Esophagus muscularis mucosa (tissue), 4 donors: ENCODE measurements around the gene ESPL1. TPM values are rescaled to one million over a fixed set of nuclear protein-coding genes. Genes with fewer than 3 reads are reported as not detected.
A peak's percentile ranks its signal among the peaks of the same experiment; 100 is the strongest.

ENCODE experiments used
- DNase-seq: peaks from one replicate; pipeline ENCODE4 v3.0.0-alpha.2; 2017; ENCODE audit errors: extremely low spot score
- H3K27ac ChIP-seq, 4 donors: fragments of 200-600 bp; sonication (generic); replicated peaks in 1 of 4; 1 replicate in 3 of 4; 2 replicates in 1 of 4; pipeline ENCODE4 v1.5.1; 2016 to 2019; ENCODE audit warnings: mild to moderate bottlenecking in 1 of 4
- H3K27me3 ChIP-seq, 4 donors: fragments of 200-600 bp; sonication (generic); one replicate each; pipeline versions ENCODE4 v1.5.1 to v1.6.0; 2016 to 2019
- H3K36me3 ChIP-seq, 4 donors: fragments of 200-600 bp; sonication (generic); one replicate each; pipeline ENCODE4 v1.5.1; 2016 to 2019
- H3K4me1 ChIP-seq, 4 donors: fragments of 200-600 bp; sonication (generic); one replicate each; pipeline ENCODE4 v1.5.1; 2016 to 2019
- H3K4me3 ChIP-seq, 4 donors: fragments of 200-600 bp; sonication (generic); 1 replicate in 2 of 4; 2 replicates in 2 of 4; pipeline ENCODE4 v1.5.1; 2016 to 2019; ENCODE audit warnings: mild to moderate bottlenecking in 4 of 4, moderate library complexity in 1 of 4
- H3K9me3 ChIP-seq, 4 donors: fragments of 200-600 bp; sonication (generic); 1 replicate in 3 of 4; 2 replicates in 1 of 4; pipeline ENCODE4 v1.5.1; 2016 to 2019
- CTCF ChIP-seq, 3 experiments: fragments of 200-600 bp in 2 of 3; fragments of 450-650 bp in 1 of 3; sonication (generic) in 2 of 3; IDR thresholded peaks; one replicate each; pipeline ENCODE4 v1.5.1; 2017 to 2019; ENCODE audit warnings: antibody characterized with exemption in 3 of 3, mild to moderate bottlenecking in 2 of 3, moderate library complexity in 1 of 3
- EP300 ChIP-seq: sonication (generic); formaldehyde crosslinking; IDR thresholded peaks from one replicate; pipeline ENCODE4 v1.6.1; 2017; ENCODE audit warnings: antibody characterized with exemption
- POLR2A ChIP-seq: fragments of 450-650 bp; IDR thresholded peaks from one replicate; pipeline ENCODE4 v1.6.1; 2017; ENCODE audit warnings: antibody characterized with exemption, moderate library complexity, mild to moderate bottlenecking, low read depth
- POLR2AphosphoS5 ChIP-seq, 2 donors: sonication (generic); formaldehyde crosslinking; IDR thresholded peaks; one replicate each; pipeline ENCODE4 v1.6.1; 2017; ENCODE audit warnings: antibody characterized with exemption in 2 of 2
- WGBS: methylation state at CpG from one replicate; pipeline ENCODE4 v1.1.5; 2018; 5-methylcytosine and 5-hydroxymethylcytosine counted together
- intact Hi-C: fragments of 100-400 bp; cut with DNase I; formaldehyde crosslinking; loops from one replicate; pipeline ENCODE4 v1.15.1; 2023
- total RNA-seq, 4 donors: library from RNA; depleted of rRNA; stranded (reverse); fragments of >200 nt; gene quantifications; one replicate each; pipeline versions ENCODE4 v1.1.0 to v1.2.1, GENCODE V29; 2016

ESPL1 gene
- total RNA-seq, 4 donors from 2014 or later, result under 0.01 to 2.0 (median 0.24) TPM

- Histone ChIP-seq H3K4me3 (peak overlapping the region; percentile 58 to 71 (median 64)), H3K36me3 (no peaks in the 10 kb centered on the region), H3K27me3 (no peaks in the 10 kb centered on the region), H3K4me1 (peaks cover 6 to 20% (median 17%) of the 10 kb centered on the region in 4 donors), H3K27ac (peak overlapping the region in 2 of 4 donors; percentile 48 to 65), H3K9me3 (no peaks in the 10 kb centered on the region)
- DNase-seq, result no peak
- 62% methylated on average over 18 of the region's 20 CpGs for WGBS
- intact Hi-C loops, result no loop called here
- TF ChIP-seq CTCF (IDR thresholded peaks at IDR 0.05) (no peak), EP300 (no peak), POLR2A (no peak), POLR2AphosphoS5 (IDR thresholded peaks at IDR 0.05) (no peak)
Measured at GRCh38 chr12:53268630-53269562, 797 bp downstream of the ESPL1 start.

- Histone ChIP-seq H3K36me3 (no peaks in the 10 kb centered on the region), H3K4me3 (no peak overlapping the region), H3K27ac (no peak overlapping the region), H3K4me1 (no peaks in the 10 kb centered on the region), H3K27me3 (no peaks in the 10 kb centered on the region), H3K9me3 (no peaks in the 10 kb centered on the region)
- intact Hi-C loops, result no loop called here
- DNase-seq, result no peak
- TF ChIP-seq CTCF (IDR thresholded peaks at IDR 0.05), result no peak
- TF ChIP-seq POLR2AphosphoS5 (IDR thresholded peaks at IDR 0.05), result no peak
- no peak for TF ChIP-seq POLR2A
- TF ChIP-seq EP300, result no peak
- WGBS, result 96% methylated on average over 5 of the region's 5 CpGs
Measured at GRCh38 chr12:53274445-53274844, 6.3 kb downstream of the ESPL1 start.

- no peak for TF ChIP-seq EP300
- no peak for TF ChIP-seq POLR2AphosphoS5 (IDR thresholded peaks at IDR 0.05)
- TF ChIP-seq POLR2A, result no peak
- no peak for TF ChIP-seq CTCF (IDR thresholded peaks at IDR 0.05)
- Histone ChIP-seq H3K4me1 (no peaks in the 10 kb centered on the region), H3K27ac (no peak overlapping the region), H3K9me3 (no peaks in the 10 kb centered on the region), H3K36me3 (no peaks in the 10 kb centered on the region), H3K27me3 (no peaks in the 10 kb centered on the region), H3K4me3 (no peak overlapping the region)
- no peak for DNase-seq
- intact Hi-C loops, result no loop called here
- 86% methylated on average over 11 of the region's 11 CpGs for WGBS
Measured at GRCh38 chr12:53276511-53276910, 8.4 kb downstream of the ESPL1 start.

GRCh38 chr12:53277981-53278380 lies 9.9 kb downstream of the ESPL1 start:
- no peak overlapping the region for H3K4me3 ChIP-seq
- no peaks in the 10 kb centered on the region for H3K4me1 ChIP-seq
- H3K27ac ChIP-seq, result no peak overlapping the region
- TF ChIP-seq EP300, result no peak
- TF ChIP-seq CTCF (IDR thresholded peaks at IDR 0.05), result no peak
- no peak for TF ChIP-seq POLR2AphosphoS5 (IDR thresholded peaks at IDR 0.05)
- TF ChIP-seq POLR2A, result no peak
- no peaks in the 10 kb centered on the region for H3K36me3 ChIP-seq
- no peak for DNase-seq
- no peaks in the 10 kb centered on the region for H3K9me3 ChIP-seq
- 94% methylated on average over 9 of the region's 9 CpGs for WGBS
- intact Hi-C loops, result no loop called here
- H3K27me3 ChIP-seq, result no peaks in the 10 kb centered on the region
